HG02981 (cell line): ENCODE results near the gene SLIT1.
"Not testable (repeated sequence)": the region's sequence is repeated elsewhere in the genome, so short reads cannot be mapped to it uniquely, and the experiment has no call there.

Experiments
- ATAC-seq: cut with Tn5 transposase; IDR thresholded peaks from one replicate; pipeline ENCODE4 v1.9.1; 2021; ENCODE audit warnings: mild to moderate bottlenecking, moderate library complexity; ENCODE audit not compliant: unreplicated experiment

Gene SLIT1

GRCh38 chr10:97087296-97087695 is 98.5 kb downstream of the SLIT1 start:
- ATAC-seq: no peak

- ATAC-seq: no peak
Measured at GRCh38 chr10:97086530-97086929, 99.2 kb downstream of the SLIT1 start.

GRCh38 chr10:97083228-97083829 is 102.4 kb downstream of the SLIT1 start:
- no peak for ATAC-seq

GRCh38 chr10:97082575-97082974 is 103.2 kb downstream of the SLIT1 start:
- ATAC-seq: not testable (repeated sequence)

GRCh38 chr10:97081621-97082235 is 104.0 kb downstream of the SLIT1 start:
- ATAC-seq: no peak

GRCh38 chr10:97080051-97080776 is 105.5 kb downstream of the SLIT1 start:
- ATAC-seq: no peak

- ATAC-seq: no peak
Measured at GRCh38 chr10:97079448-97079847, 106.3 kb downstream of the SLIT1 start.

- ATAC-seq: no peak
Measured at GRCh38 chr10:97078938-97079445, 106.8 kb downstream of the SLIT1 start.

- no peak for ATAC-seq
Measured at GRCh38 chr10:97078261-97078937, 107.4 kb downstream of the SLIT1 start.

- ATAC-seq: no peak
Measured at GRCh38 chr10:97076781-97077180, 109.0 kb downstream of the SLIT1 start.

GRCh38 chr10:97075961-97076525 is 109.7 kb downstream of the SLIT1 start:
- ATAC-seq: no peak

- ATAC-seq: no peak
Measured at GRCh38 chr10:97075421-97075820, 110.3 kb downstream of the SLIT1 start.

GRCh38 chr10:97074256-97075145 is 111.3 kb downstream of the SLIT1 start:
- no peak for ATAC-seq

GRCh38 chr10:97072851-97073665 is 112.7 kb downstream of the SLIT1 start:
- no peak for ATAC-seq

- no peak for ATAC-seq
Measured at GRCh38 chr10:97071496-97071895, 114.3 kb downstream of the SLIT1 start.

- no peak for ATAC-seq
Measured at GRCh38 chr10:97069576-97070362, 116.0 kb downstream of the SLIT1 start.

- no peak for ATAC-seq
Measured at GRCh38 chr10:97069026-97069425, 116.7 kb downstream of the SLIT1 start.

GRCh38 chr10:97067716-97068391 is 117.9 kb downstream of the SLIT1 start:
- ATAC-seq: no peak
